ENCODE data around the gene NOP56. TPM values are rescaled to one million over a fixed set of nuclear protein-coding genes. Genes with fewer than 3 reads are reported as not detected.
"Not testable (repeated sequence)": the region's sequence is repeated elsewhere in the genome, so short reads cannot be mapped to it uniquely, and the experiment has no call there.

Gene NOP56
- total and polyA plus RNA-seq, 9 of the 15 experiments (the other 6 are each of a cell fraction or from before 2014, with no cell fraction given): 295 to 697 (median 439) TPM

GRCh38 chr20:2695206-2695983 lies 43.0 kb downstream of the NOP56 start:
- Histone ChIP-seq H4K20me1 (replicated peaks; ENCODE audit: control insufficient read depth, insufficient read depth, low read length) (no peaks in the 10 kb centered on the region), H3K4me3 (no peak overlapping the region), H3K9me1 (ENCODE audit: control insufficient read depth, insufficient read depth, low read length) (no peaks in the 10 kb centered on the region), H3K9ac (ENCODE audit: insufficient read depth in 1 of 2, low read depth in 2 of 2, low read length in 2 of 2) (no peak overlapping the region), H3K4me2 (ENCODE audit: insufficient read depth, low read length) (no peak overlapping the region), H3K9me3 (replicated peaks; ENCODE audit: control insufficient read depth, insufficient read depth, low read depth, low read length) (no peaks in the 10 kb centered on the region), H3K36me3 (ENCODE audit: control insufficient read depth, insufficient read depth, low read length) (no peaks in the 10 kb centered on the region), H3K27ac (ENCODE audit: extremely low read depth, low read depth, low read length) (no peak overlapping the region), H3K4me1 (replicated peaks in 1 of 2; ENCODE audit: control insufficient read depth in 2 of 2, insufficient read depth in 2 of 2, low read length in 2 of 2) (peaks cover 0 to 19% of the 10 kb centered on the region in 2 experiments; a peak in 2 of 5 replicates), H2AFZ (ENCODE audit: low read depth, low read length) (no peak overlapping the region), H3K79me2 (ENCODE audit: control insufficient read depth, insufficient read depth, low read length) (no peaks in the 10 kb centered on the region), H3K27me3 (ENCODE audit: control insufficient read depth in 2 of 2, insufficient read depth in 2 of 2, low read length in 2 of 2) (peaks cover 12 to 66% of the 10 kb centered on the region in 2 experiments; a peak in 4 of 5 replicates)
- CTCF ChIA-PET (ENCODE audit: low intra/inter-chr PET ratio): no interaction called here
- WGBS (ENCODE audit: insufficient coverage, low coverage, missing lambda C conversion rate): 13% methylated on average over 3 of the region's 13 CpGs
- FAIRE-seq (no peak), DNase-seq (ENCODE audit: extremely low read depth in 1 of 4, low spot score in 3 of 4) (no peak), ATAC-seq (no peak)
- intact Hi-C loops (cut with micrococcal nuclease) (no loop called here), in situ Hi-C loops (cut with MboI) (no loop called here)
- BruUV-seq (replicated peaks): no TSS peak
- TF ChIP-seq ZC3H4 (CRISPR knock-in tag; IDR thresholded peaks at IDR 0.05; ENCODE audit: borderline replicate concordance): no peak
- TF ChIP-seq, protein P1, sequence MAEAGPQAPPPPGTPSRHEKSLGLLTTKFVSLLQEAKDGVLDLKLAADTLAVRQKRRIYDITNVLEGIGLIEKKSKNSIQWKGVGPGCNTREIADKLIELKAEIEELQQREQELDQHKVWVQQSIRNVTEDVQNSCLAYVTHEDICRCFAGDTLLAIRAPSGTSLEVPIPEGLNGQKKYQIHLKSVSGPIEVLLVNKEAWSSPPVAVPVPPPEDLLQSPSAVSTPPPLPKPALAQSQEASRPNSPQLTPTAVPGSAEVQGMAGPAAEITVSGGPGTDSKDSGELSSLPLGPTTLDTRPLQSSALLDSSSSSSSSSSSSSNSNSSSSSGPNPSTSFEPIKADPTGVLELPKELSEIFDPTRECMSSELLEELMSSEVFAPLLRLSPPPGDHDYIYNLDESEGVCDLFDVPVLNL (CRISPR knock-in tag; IDR thresholded peaks at IDR 0.05; ENCODE audit: low read depth): no peak
- no peak for TF ChIP-seq CHCHD3 (CRISPR knock-in tag; IDR thresholded peaks at IDR 0.05)
- POLR2A ChIA-PET: no interaction called here

DNA sequence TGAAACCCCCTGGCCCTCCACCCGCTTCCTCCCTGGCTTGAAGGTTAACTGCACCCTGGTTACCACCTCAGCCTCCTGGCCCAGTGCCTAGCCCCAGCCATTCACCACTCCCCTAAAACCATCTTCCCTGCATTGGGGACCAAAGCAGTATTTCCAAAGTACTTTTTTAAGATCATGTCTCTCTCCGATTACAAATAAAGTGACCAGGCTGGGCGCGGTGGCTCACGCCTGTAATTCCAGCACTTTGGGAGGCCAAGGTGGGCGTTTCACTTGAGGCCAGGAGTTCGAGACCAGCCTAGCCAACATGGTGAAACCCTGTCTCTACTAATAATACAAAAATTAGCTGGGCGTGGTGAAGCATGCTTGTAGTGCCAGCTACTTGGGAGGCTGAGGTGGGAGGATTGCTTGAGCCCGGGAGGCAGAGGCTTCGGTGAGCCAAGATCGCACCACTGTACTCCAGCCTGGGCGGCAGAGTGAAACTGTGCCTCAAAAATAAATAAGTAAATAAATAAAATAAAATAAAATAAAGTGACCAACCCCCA lies 43.6 kb downstream of the NOP56 start:
- H3K4me3 ChIP-seq; H3K9me1 ChIP-seq (ENCODE audit: control insufficient read depth, insufficient read depth, low read length); H3K79me2 ChIP-seq (ENCODE audit: control insufficient read depth, insufficient read depth, low read length); CTCF ChIA-PET (ENCODE audit: low intra/inter-chr PET ratio); BruUV-seq (replicated peaks); H3K4me2 ChIP-seq (ENCODE audit: insufficient read depth, low read length); H2AFZ ChIP-seq (ENCODE audit: low read depth, low read length); H3K27ac ChIP-seq (ENCODE audit: extremely low read depth, low read depth, low read length); intact Hi-C loops (cut with micrococcal nuclease); FAIRE-seq; DNase-seq (ENCODE audit: extremely low read depth in 1 of 4, low spot score in 3 of 4); ATAC-seq; H3K9me3 ChIP-seq (replicated peaks; ENCODE audit: control insufficient read depth, insufficient read depth, low read depth, low read length); H3K9ac ChIP-seq (ENCODE audit: insufficient read depth in 1 of 2, low read depth in 2 of 2, low read length in 2 of 2); H4K20me1 ChIP-seq (replicated peaks; ENCODE audit: control insufficient read depth, insufficient read depth, low read length); POLR2A ChIA-PET; in situ Hi-C loops (cut with MboI); H3K36me3 ChIP-seq (ENCODE audit: control insufficient read depth, insufficient read depth, low read length): not testable (repeated sequence)
- peaks cover 0 to 19% of the 10 kb centered on the region in 2 experiments; a peak in 2 of 5 replicates for H3K4me1 ChIP-seq (replicated peaks in 1 of 2; ENCODE audit: control insufficient read depth in 2 of 2, insufficient read depth in 2 of 2, low read length in 2 of 2)
- 21% methylated on average over 10 of the region's 12 CpGs for WGBS (ENCODE audit: insufficient coverage, low coverage, missing lambda C conversion rate)
- H3K27me3 ChIP-seq (ENCODE audit: control insufficient read depth in 2 of 2, insufficient read depth in 2 of 2, low read length in 2 of 2): peaks cover 12 to 66% of the 10 kb centered on the region in 2 experiments; a peak in 4 of 5 replicates

Data from K562 (cell line).